ENCODE data around the gene MAN1C1.

MAN1C1 gene

DNA sequence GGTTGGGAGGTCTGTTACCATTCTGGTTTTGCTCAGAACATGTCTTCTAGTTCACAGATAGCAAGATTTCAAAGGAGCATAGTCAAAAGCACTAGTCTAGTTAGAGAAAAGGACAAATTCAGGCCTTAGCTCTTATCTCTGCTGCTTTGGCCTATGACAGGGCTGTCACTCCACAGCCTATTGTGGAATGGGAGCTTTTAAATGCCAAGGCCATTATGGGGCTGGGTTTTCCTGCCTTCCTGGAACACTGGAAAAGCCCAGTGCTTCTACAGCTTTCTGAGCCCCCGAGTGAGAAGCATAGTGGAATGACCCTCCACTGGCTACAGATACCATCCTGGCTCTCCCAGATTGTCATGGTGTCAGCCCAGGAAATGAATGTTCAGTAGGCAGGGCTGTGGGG, 212.5 kb downstream of the MAN1C1 start:
- Histone ChIP-seq H3K4me2 (ENCODE audit: insufficient read depth, low read length, poor library complexity, severe bottlenecking) (no peak overlapping the region), H2BK5ac (ENCODE audit: low read length) (no peak overlapping the region), H3K18ac (ENCODE audit: low read length) (no peak overlapping the region), H3K14ac (ENCODE audit: low read length) (no peak overlapping the region), H3K4me1 (ENCODE audit: control insufficient read depth in 2 of 2, insufficient read depth in 1 of 2, low read depth in 1 of 2, low read length in 2 of 2) (no peaks in the 10 kb centered on the region), H3K36me3 (replicated peaks in 1 of 2; ENCODE audit: control insufficient read depth in 2 of 2, insufficient read depth in 2 of 2, low read length in 2 of 2) (peaks cover 35 to 98% of the 10 kb centered on the region in 2 donors), H3K27ac (replicated peaks; ENCODE audit: low read length) (no peak overlapping the region), H3K4me3 (ENCODE audit: low read length in 2 of 2) (no peak overlapping the region), H2AK5ac (ENCODE audit: low read depth, low read length) (no peak overlapping the region), H3K23ac (ENCODE audit: low read depth, low read length, poor library complexity) (no peak overlapping the region), H3K9me3 (replicated peaks in 1 of 2; ENCODE audit: control insufficient read depth in 2 of 2, insufficient read depth in 1 of 2, low read depth in 1 of 2, low read length in 2 of 2) (no peaks in the 10 kb centered on the region), H4K91ac (ENCODE audit: low read depth, low read length, poor library complexity) (no peak overlapping the region), H3K9ac (ENCODE audit: low read depth, low read length, poor library complexity) (no peak overlapping the region), H3K27me3 (ENCODE audit: control insufficient read depth in 3 of 3, insufficient read depth in 3 of 3, low read depth in 1 of 3, low read length in 3 of 3) (no peaks in the 10 kb centered on the region), H2BK120ac (ENCODE audit: low read depth, low read length) (no peak overlapping the region), H2BK15ac (ENCODE audit: low read length) (no peak overlapping the region), H4K8ac (ENCODE audit: low read depth, low read length) (no peak overlapping the region), H3K4ac (ENCODE audit: low read length) (no peak overlapping the region), H3K79me1 (ENCODE audit: low read depth, low read length) (no peaks in the 10 kb centered on the region), H2AFZ (ENCODE audit: low read length) (no peak overlapping the region), H2BK12ac (ENCODE audit: low read length) (no peak overlapping the region)
- no peak for DNase-seq (ENCODE audit: low spot score)
- no CpG with 5 or more reads among the region's 1 CpG for WGBS, 2 donors (ENCODE audit: extremely low coverage in 2 of 2, insufficient read length in 2 of 2, insufficient replicate concordance in 1 of 2)

DNA sequence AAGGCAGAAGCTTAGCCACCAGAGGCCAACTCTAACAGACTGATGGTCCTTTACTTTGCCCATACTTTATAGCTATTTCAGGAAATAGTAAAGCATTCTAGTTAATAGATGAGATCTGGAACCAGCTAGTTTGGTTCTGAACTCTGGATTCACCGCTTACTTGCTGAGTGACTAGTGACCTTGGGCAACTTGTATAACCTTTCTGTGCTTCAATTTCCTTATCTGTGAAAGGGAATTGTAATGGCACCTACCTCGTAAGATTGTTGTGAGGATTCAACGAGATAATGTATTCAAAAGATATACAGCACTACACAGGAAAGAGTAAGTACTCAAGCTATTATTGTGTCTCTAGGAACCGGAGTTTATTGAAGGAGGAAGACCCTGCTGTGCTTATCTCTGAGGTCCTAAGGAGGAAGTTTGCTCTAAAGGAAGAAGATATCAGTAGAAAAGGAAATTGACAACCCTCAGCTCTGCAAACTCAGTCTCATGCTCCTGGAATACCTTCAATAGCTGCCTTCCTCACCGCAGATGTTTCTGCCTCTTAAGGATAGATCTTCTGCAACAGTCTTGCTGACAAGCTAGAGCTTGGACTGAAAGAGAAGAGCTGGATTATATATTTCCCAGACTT, 215.1 kb downstream of the MAN1C1 start:
- no peak overlapping the region for H3K4me3 ChIP-seq (ENCODE audit: low read length in 2 of 2)
- no peak overlapping the region for H3K27ac ChIP-seq (replicated peaks; ENCODE audit: low read length)
- DNase-seq (ENCODE audit: low spot score) = no peak
- H3K27me3 ChIP-seq (ENCODE audit: control insufficient read depth in 3 of 3, insufficient read depth in 3 of 3, low read depth in 1 of 3, low read length in 3 of 3) = no peaks in the 10 kb centered on the region
- H3K4me1 ChIP-seq (ENCODE audit: control insufficient read depth in 2 of 2, insufficient read depth in 1 of 2, low read depth in 1 of 2, low read length in 2 of 2) = no peaks in the 10 kb centered on the region
- H3K4me2 ChIP-seq (ENCODE audit: insufficient read depth, low read length, poor library complexity, severe bottlenecking) = no peak overlapping the region
- H2AK5ac ChIP-seq (ENCODE audit: low read depth, low read length) = no peak overlapping the region
- H3K79me1 ChIP-seq (ENCODE audit: low read depth, low read length) = no peaks in the 10 kb centered on the region
- no CpG with 5 or more reads among the region's 5 CpGs for WGBS, 2 donors (ENCODE audit: extremely low coverage in 2 of 2, insufficient read length in 2 of 2, insufficient replicate concordance in 1 of 2)
- H3K9ac ChIP-seq (ENCODE audit: low read depth, low read length, poor library complexity) = no peak overlapping the region
- H2AFZ ChIP-seq (ENCODE audit: low read length) = no peak overlapping the region
- H3K36me3 ChIP-seq (replicated peaks in 1 of 2; ENCODE audit: control insufficient read depth in 2 of 2, insufficient read depth in 2 of 2, low read length in 2 of 2) = peaks cover 34 to 99% of the 10 kb centered on the region in 2 donors
- no peak overlapping the region for H2BK12ac ChIP-seq (ENCODE audit: low read length)
- H3K14ac ChIP-seq (ENCODE audit: low read length) = no peak overlapping the region
- H2BK15ac ChIP-seq (ENCODE audit: low read length) = no peak overlapping the region
- no peak overlapping the region for H2BK120ac ChIP-seq (ENCODE audit: low read depth, low read length)
- no peak overlapping the region for H2BK5ac ChIP-seq (ENCODE audit: low read length)
- H4K8ac ChIP-seq (ENCODE audit: low read depth, low read length) = no peak overlapping the region
- H4K91ac ChIP-seq (ENCODE audit: low read depth, low read length, poor library complexity) = no peak overlapping the region
- H3K23ac ChIP-seq (ENCODE audit: low read depth, low read length, poor library complexity) = no peak overlapping the region
- H3K4ac ChIP-seq (ENCODE audit: low read length) = no peak overlapping the region
- H3K18ac ChIP-seq (ENCODE audit: low read length) = no peak overlapping the region
- H3K9me3 ChIP-seq (replicated peaks in 1 of 2; ENCODE audit: control insufficient read depth in 2 of 2, insufficient read depth in 1 of 2, low read depth in 1 of 2, low read length in 2 of 2) = no peaks in the 10 kb centered on the region

DNA sequence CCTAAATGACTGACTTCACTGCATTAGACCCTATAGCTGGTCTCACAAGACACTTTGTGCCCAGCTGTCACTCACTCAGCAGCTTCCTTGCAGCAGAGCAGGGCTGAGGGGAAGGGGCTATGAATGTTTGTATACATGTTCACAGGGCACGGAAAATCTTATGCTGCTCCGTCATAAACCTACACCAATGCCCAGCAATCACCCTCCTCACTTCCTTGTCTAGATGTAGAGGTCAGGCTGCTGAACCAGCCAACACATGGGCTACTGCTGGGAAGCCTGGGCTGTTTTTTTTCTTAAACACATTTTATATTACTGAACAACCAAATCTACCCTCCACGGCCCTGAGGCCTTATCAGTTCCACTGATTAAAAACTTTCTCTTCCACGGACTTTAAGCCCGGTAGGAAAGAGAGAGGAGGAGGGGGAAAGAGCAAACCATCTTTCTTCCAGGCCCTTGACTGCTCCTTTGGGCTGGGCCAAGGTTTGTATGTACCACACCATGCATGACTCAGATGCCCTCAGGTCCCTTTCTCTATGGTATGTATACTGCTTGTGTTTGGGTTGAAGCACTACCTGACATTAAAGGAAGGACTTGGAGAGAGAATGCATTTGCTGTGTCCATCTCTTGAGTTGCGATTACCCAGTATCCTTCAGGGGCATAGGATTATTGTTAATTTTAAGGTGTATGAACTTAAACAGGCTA, 215.9 kb downstream of the MAN1C1 start:
- Histone ChIP-seq H3K14ac (ENCODE audit: low read length) (no peak overlapping the region), H3K4me1 (ENCODE audit: control insufficient read depth in 2 of 2, insufficient read depth in 1 of 2, low read depth in 1 of 2, low read length in 2 of 2) (no peaks in the 10 kb centered on the region), H3K27ac (replicated peaks; ENCODE audit: low read length) (no peak overlapping the region), H2AK5ac (ENCODE audit: low read depth, low read length) (no peak overlapping the region), H3K27me3 (ENCODE audit: control insufficient read depth in 3 of 3, insufficient read depth in 3 of 3, low read depth in 1 of 3, low read length in 3 of 3) (no peaks in the 10 kb centered on the region), H3K36me3 (replicated peaks in 1 of 2; ENCODE audit: control insufficient read depth in 2 of 2, insufficient read depth in 2 of 2, low read length in 2 of 2) (peaks cover 33 to 96% of the 10 kb centered on the region in 2 donors), H2BK5ac (ENCODE audit: low read length) (no peak overlapping the region), H2BK120ac (ENCODE audit: low read depth, low read length) (no peak overlapping the region), H2BK12ac (ENCODE audit: low read length) (no peak overlapping the region), H3K9me3 (replicated peaks in 1 of 2; ENCODE audit: control insufficient read depth in 2 of 2, insufficient read depth in 1 of 2, low read depth in 1 of 2, low read length in 2 of 2) (no peaks in the 10 kb centered on the region), H3K4me2 (ENCODE audit: insufficient read depth, low read length, poor library complexity, severe bottlenecking) (no peak overlapping the region), H2AFZ (ENCODE audit: low read length) (no peak overlapping the region), H2BK15ac (ENCODE audit: low read length) (no peak overlapping the region), H3K9ac (ENCODE audit: low read depth, low read length, poor library complexity) (no peak overlapping the region), H3K4me3 (ENCODE audit: low read length in 2 of 2) (no peak overlapping the region), H4K8ac (ENCODE audit: low read depth, low read length) (no peak overlapping the region), H3K79me1 (ENCODE audit: low read depth, low read length) (no peaks in the 10 kb centered on the region), H4K91ac (ENCODE audit: low read depth, low read length, poor library complexity) (no peak overlapping the region), H3K18ac (ENCODE audit: low read length) (no peak overlapping the region), H3K4ac (ENCODE audit: low read length) (no peak overlapping the region), H3K23ac (ENCODE audit: low read depth, low read length, poor library complexity) (no peak overlapping the region)
- WGBS, 2 donors (ENCODE audit: extremely low coverage in 2 of 2, insufficient read length in 2 of 2, insufficient replicate concordance in 1 of 2) = no CpG with 5 or more reads among the region's 6 CpGs
- no peak for DNase-seq (ENCODE audit: low spot score)

DNA sequence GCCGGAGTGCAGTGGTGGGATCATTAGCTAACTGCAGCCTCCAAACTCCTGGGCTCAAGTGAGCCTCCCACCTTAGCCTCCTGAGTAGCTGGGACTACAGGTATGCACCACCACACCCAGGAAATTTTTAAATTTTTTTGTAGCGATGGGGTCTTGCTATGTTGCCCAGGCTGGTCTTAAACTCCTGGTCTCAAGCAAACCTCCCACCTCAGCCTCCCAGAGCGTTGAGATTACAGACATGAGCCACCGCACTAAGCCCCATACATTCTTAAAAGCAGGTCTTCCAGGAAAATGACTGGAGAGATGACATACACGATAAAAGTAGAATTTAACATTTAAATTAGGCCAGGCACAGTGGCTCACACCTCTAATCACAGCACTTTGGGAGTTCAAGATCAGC, 216.6 kb downstream of the MAN1C1 start:
- Histone ChIP-seq H3K79me1 (ENCODE audit: low read depth, low read length) (no peaks in the 10 kb centered on the region), H2AFZ (ENCODE audit: low read length) (no peak overlapping the region), H2BK15ac (ENCODE audit: low read length) (no peak overlapping the region), H3K4me2 (ENCODE audit: insufficient read depth, low read length, poor library complexity, severe bottlenecking) (no peak overlapping the region), H3K4ac (ENCODE audit: low read length) (no peak overlapping the region), H2BK5ac (ENCODE audit: low read length) (no peak overlapping the region), H3K9me3 (replicated peaks in 1 of 2; ENCODE audit: control insufficient read depth in 2 of 2, insufficient read depth in 1 of 2, low read depth in 1 of 2, low read length in 2 of 2) (no peaks in the 10 kb centered on the region), H3K27me3 (ENCODE audit: control insufficient read depth in 3 of 3, insufficient read depth in 3 of 3, low read depth in 1 of 3, low read length in 3 of 3) (no peaks in the 10 kb centered on the region), H3K4me3 (ENCODE audit: low read length in 2 of 2) (no peak overlapping the region), H2BK120ac (ENCODE audit: low read depth, low read length) (no peak overlapping the region), H2BK12ac (ENCODE audit: low read length) (no peak overlapping the region), H3K18ac (ENCODE audit: low read length) (no peak overlapping the region), H4K8ac (ENCODE audit: low read depth, low read length) (no peak overlapping the region), H3K4me1 (ENCODE audit: control insufficient read depth in 2 of 2, insufficient read depth in 1 of 2, low read depth in 1 of 2, low read length in 2 of 2) (no peaks in the 10 kb centered on the region), H4K91ac (ENCODE audit: low read depth, low read length, poor library complexity) (no peak overlapping the region), H3K9ac (ENCODE audit: low read depth, low read length, poor library complexity) (no peak overlapping the region), H3K36me3 (replicated peaks in 1 of 2; ENCODE audit: control insufficient read depth in 2 of 2, insufficient read depth in 2 of 2, low read length in 2 of 2) (peaks cover 33 to 90% of the 10 kb centered on the region in 2 donors), H3K14ac (ENCODE audit: low read length) (no peak overlapping the region), H2AK5ac (ENCODE audit: low read depth, low read length) (no peak overlapping the region), H3K27ac (replicated peaks; ENCODE audit: low read length) (no peak overlapping the region), H3K23ac (ENCODE audit: low read depth, low read length, poor library complexity) (no peak overlapping the region)
- DNase-seq (ENCODE audit: low spot score) = no peak
- no CpG with 5 or more reads among the region's 5 CpGs for WGBS, 2 donors (ENCODE audit: extremely low coverage in 2 of 2, insufficient read length in 2 of 2, insufficient replicate concordance in 1 of 2)
